Calu3 (cell line): ENCODE results near the gene COL15A1. TPM values are rescaled to one million over a fixed set of nuclear protein-coding genes. Genes with fewer than 3 reads are reported as not detected.

Experiments used
- Bru-seq: library from RNA; stranded (reverse); fragments of 400-500 nt; gene quantifications from one replicate; lab custom pipeline; 2021; lab: Mats Ljungman, UMichigan
- BruChase-seq, 2 experiments: library from RNA; stranded (reverse); fragments of 400-500 nt; gene quantifications; one replicate each; lab custom pipeline; 2021; lab: Mats Ljungman, UMichigan
- BruUV-seq: library from RNA; stranded (reverse); fragments of 400-500 nt; replicated peaks from 2 replicates; lab custom pipeline; 2021; lab: Mats Ljungman, UMichigan
- CTCF ChIA-PET: fragments of 300-600 bp; sonication (Branson Sonifier 250); formaldehyde crosslinking; loops from one replicate; lab custom pipeline; 2022; ENCODE audit warnings: antibody characterized with exemption; lab: Charles Lee
- DNase-seq: peaks from one replicate; pipeline ENCODE4 v3.0.0; 2022
- H3K27ac Mint-ChIP-seq: one replicate; pipeline ENCODE4 v1.8.0; 2022; ENCODE audit warnings: mixed read lengths; ENCODE audit not compliant: unreplicated experiment
- H3K27me3 Mint-ChIP-seq: one replicate; pipeline ENCODE4 v1.8.0; 2022; ENCODE audit warnings: mixed read lengths; ENCODE audit not compliant: unreplicated experiment
- H3K36me3 Mint-ChIP-seq: one replicate; pipeline ENCODE4 v1.8.0; 2022; ENCODE audit warnings: mild to moderate bottlenecking, moderate library complexity, mixed read lengths; ENCODE audit not compliant: insufficient read depth, unreplicated experiment
- H3K4me1 Mint-ChIP-seq: one replicate; pipeline ENCODE4 v1.8.0; 2022; ENCODE audit warnings: mild to moderate bottlenecking, low read depth, mixed read lengths; ENCODE audit not compliant: unreplicated experiment
- H3K4me3 Mint-ChIP-seq: one replicate; pipeline ENCODE4 v1.8.0; 2022; ENCODE audit warnings: mild to moderate bottlenecking, low read depth, moderate library complexity, mixed read lengths; ENCODE audit not compliant: unreplicated experiment
- H3K9me3 Mint-ChIP-seq: one replicate; pipeline ENCODE4 v1.8.0; 2022; ENCODE audit warnings: low read depth, mixed read lengths; ENCODE audit not compliant: unreplicated experiment
- CTCF ChIP-seq: fragments of 200-600 bp; IDR thresholded peaks from one replicate; pipeline ENCODE4 v1.8.0; 2022; ENCODE audit warnings: antibody characterized with exemption; ENCODE audit not compliant: unreplicated experiment
- intact Hi-C: fragments of 100-400 bp; cut with micrococcal nuclease; formaldehyde crosslinking; loops from one replicate; pipeline ENCODE4 v1.10.0; 2022; ENCODE audit not compliant: unreplicated experiment
- long read RNA-seq: library from polyadenylated mRNA; stranded (forward); transcript quantifications from one replicate; pipeline ENCODE4 v2.0.0, GENCODE V29; 2022
- total RNA-seq: library from RNA; stranded (reverse); gene quantifications from 2 replicates; pipeline ENCODE4 v1.2.3, GENCODE V29; 2022

The COL15A1 gene
- not detected in 2 replicates for total RNA-seq
- Bru-seq, nascent RNA: percentile 1 among the genes with signal in this experiment
- BruChase-seq, experiment 1, labeled RNA remaining after a 6-hour chase: percentile 2 among the genes with signal in this experiment
- BruChase-seq, experiment 2, labeled RNA remaining after a 2-hour chase: percentile 1 among the genes with signal in this experiment
- long read RNA-seq: 0 reads

DNA sequence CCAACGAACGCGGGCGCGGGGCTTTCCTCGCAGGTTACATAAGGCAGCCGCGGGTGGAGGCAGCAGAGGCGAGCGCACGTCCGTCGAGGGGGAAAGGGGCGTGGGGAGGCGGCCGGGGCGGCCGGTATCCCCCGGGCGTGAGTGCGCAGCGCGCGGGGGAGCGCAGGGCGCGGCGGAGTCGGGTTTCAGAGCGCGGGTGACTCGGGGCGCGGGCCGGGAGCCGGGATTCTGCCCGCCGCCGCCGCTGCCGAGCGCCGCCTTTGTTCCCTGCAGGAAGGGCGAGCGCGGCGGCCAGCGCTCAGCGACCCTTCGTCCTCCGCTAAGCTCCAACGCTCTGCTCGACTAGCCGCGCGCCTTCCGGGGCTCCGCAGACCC lies at the start of gene COL15A1:
Gene COL15A1, plus strand, starts transcription at position 226 of the 375 bp plus-strand sequence. CDS start 155 bp downstream, outside the sequence.
- intact Hi-C loops: no loop called here
- H3K4me3 Mint-ChIP-seq: peak within 1 kb of the TSS; percentile 61
- H3K36me3 Mint-ChIP-seq: no peaks in the 10 kb centered on the region
- DNase-seq: no peak
- H3K27ac Mint-ChIP-seq: no peak within 1 kb of the TSS
- no peaks in the 10 kb centered on the region for H3K4me1 Mint-ChIP-seq
- no TSS peak for BruUV-seq
- TF ChIP-seq CTCF: no peak
- peaks cover 63% of the 10 kb centered on the region for H3K27me3 Mint-ChIP-seq
- CTCF ChIA-PET: no interaction called here
- no peaks in the 10 kb centered on the region for H3K9me3 Mint-ChIP-seq

GRCh38 chr9:98894171-98894570 lies 49.5 kb upstream of the COL15A1 start:
- Mint-ChIP-seq H3K4me1 (no peaks in the 10 kb centered on the region), H3K27me3 (peaks cover 29% of the 10 kb centered on the region), H3K9me3 (peaks cover 2% of the 10 kb centered on the region), H3K36me3 (no peaks in the 10 kb centered on the region), H3K27ac (no peak overlapping the region), H3K4me3 (no peak overlapping the region)
- BruUV-seq: no TSS peak
- CTCF ChIA-PET: no interaction called here
- intact Hi-C loops: no loop called here
- no peak for TF ChIP-seq CTCF
- DNase-seq: no peak

DNA sequence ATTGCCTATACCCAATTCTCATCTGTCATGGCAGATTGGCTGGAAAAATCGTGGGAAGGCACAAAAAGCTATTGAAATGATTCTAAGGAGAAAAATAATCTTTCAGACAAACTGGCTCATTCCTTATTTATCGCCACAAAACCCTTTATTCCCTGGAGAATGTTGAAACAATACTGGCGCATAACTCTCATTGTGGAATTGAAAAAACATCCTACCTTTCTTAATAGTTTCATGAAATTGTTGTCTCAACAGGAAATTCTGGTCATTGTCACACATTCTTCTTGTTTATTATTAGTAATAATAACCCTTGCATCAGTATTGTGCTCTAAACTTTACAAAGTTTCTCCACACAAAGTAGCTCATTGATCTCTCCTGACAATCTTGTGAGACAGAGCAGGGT lies 48.9 kb upstream of the COL15A1 start:
- no peaks in the 10 kb centered on the region for H3K36me3 Mint-ChIP-seq
- H3K4me3 Mint-ChIP-seq: no peak overlapping the region
- no peak for DNase-seq
- H3K27me3 Mint-ChIP-seq: peaks cover 28% of the 10 kb centered on the region
- H3K27ac Mint-ChIP-seq: no peak overlapping the region
- no TSS peak for BruUV-seq
- intact Hi-C loops: no loop called here
- no peaks in the 10 kb centered on the region for H3K4me1 Mint-ChIP-seq
- H3K9me3 Mint-ChIP-seq: peaks cover 2% of the 10 kb centered on the region
- no peak for TF ChIP-seq CTCF
- CTCF ChIA-PET: no interaction called here

DNA sequence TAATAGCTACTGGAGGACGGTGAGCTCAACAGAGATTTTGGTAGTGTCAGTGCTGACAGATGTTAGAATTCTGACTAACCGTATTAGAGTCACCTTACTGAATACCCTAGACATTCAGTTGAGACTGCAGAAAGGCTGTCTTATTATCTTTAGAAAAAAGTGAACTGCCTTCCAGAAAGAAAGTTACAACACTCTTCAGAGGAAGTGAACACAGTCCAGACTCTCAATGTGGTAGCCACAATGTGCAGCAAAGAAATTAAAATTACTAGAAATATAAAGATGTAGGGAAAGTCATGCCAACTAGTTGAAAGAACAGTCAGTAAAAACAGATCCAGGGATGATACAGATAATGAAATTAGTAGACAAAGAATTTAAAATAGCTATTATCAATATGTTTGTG lies 47.1 kb upstream of the COL15A1 start:
- CTCF ChIA-PET: no interaction called here
- Mint-ChIP-seq H3K36me3 (no peaks in the 10 kb centered on the region), H3K4me1 (no peaks in the 10 kb centered on the region), H3K4me3 (no peak overlapping the region), H3K27ac (no peak overlapping the region), H3K9me3 (peaks cover 2% of the 10 kb centered on the region), H3K27me3 (peaks cover 43% of the 10 kb centered on the region)
- intact Hi-C loops: no loop called here
- no peak for DNase-seq
- TF ChIP-seq CTCF: no peak
- BruUV-seq: no TSS peak
